ENCODE data around the gene HCK. TPM values are rescaled to one million over a fixed set of nuclear protein-coding genes. Genes with fewer than 3 reads are reported as not detected.

HCK gene
- total RNA-seq, 1 donor from 2014 or later: 0.34 TPM

DNA sequence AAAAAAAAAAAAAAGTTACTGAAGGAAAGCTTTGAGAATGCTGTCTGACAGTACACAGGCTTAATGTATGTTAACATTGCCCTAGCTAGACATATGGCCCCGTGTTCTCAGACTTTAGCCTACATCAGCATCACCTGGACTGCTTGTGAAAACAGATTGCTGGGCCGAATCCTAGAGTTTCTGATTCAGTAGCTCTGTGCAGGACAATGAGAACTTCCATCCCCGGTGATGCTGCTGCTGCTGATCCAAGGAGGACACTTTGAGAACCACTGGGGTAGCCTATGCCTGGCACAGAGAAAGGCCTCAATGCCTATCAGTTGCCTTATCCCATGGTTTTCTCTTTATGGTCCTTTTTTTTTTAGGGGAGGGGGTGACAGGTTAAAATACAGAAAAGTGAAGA is 1.6 kb downstream of the HCK start:
- DNase-seq (ENCODE audit: low read depth) (no peak), FAIRE-seq (no peak)
- Histone ChIP-seq H3K36me3 (ENCODE audit: insufficient read depth, low read length) (no peaks in the 10 kb centered on the region), H3K4me3 (ENCODE audit: insufficient read depth, low read depth, low read length) (no peak overlapping the region), H3K27ac (ENCODE audit: low read depth, low read length) (no peak overlapping the region), H4K20me1 (ENCODE audit: insufficient read depth, low read length) (no peaks in the 10 kb centered on the region), H3K9ac (ENCODE audit: low read length) (no peak overlapping the region), H3K9me3 (ENCODE audit: insufficient read depth, low read depth, low read length) (no peaks in the 10 kb centered on the region), H3K79me2 (ENCODE audit: insufficient read depth, low read length) (no peaks in the 10 kb centered on the region), H2AFZ (ENCODE audit: low read depth, low read length) (no peak overlapping the region), H3K4me2 (ENCODE audit: low read length) (no peak overlapping the region), H3K4me1 (ENCODE audit: insufficient read depth, low read length) (no peaks in the 10 kb centered on the region), H3K27me3 (ENCODE audit: insufficient read depth, low read length) (peaks cover 59% of the 10 kb centered on the region)
- Mint-ChIP-seq H3K27me3 (ENCODE audit: low read depth, unreplicated experiment) (peaks cover 58% of the 10 kb centered on the region), H3K27ac (ENCODE audit: unreplicated experiment) (no peak overlapping the region), H3K4me3 (ENCODE audit: unreplicated experiment) (no peak overlapping the region), H3K36me3 (ENCODE audit: low read depth, unreplicated experiment) (peaks cover 3% of the 10 kb centered on the region), H3K4me1 (ENCODE audit: low read depth, unreplicated experiment) (no peaks in the 10 kb centered on the region), H3K9me3 (ENCODE audit: unreplicated experiment) (peaks cover 14% of the 10 kb centered on the region)
- TF ChIP-seq CTCF (IDR thresholded peaks at IDR 0.05; ENCODE audit: insufficient read depth, low read depth, low read length): no peak
- no peak for TF ChIP-seq EZH2 (IDR thresholded peaks at IDR 0.05; ENCODE audit: insufficient read depth, low read length)

DNA sequence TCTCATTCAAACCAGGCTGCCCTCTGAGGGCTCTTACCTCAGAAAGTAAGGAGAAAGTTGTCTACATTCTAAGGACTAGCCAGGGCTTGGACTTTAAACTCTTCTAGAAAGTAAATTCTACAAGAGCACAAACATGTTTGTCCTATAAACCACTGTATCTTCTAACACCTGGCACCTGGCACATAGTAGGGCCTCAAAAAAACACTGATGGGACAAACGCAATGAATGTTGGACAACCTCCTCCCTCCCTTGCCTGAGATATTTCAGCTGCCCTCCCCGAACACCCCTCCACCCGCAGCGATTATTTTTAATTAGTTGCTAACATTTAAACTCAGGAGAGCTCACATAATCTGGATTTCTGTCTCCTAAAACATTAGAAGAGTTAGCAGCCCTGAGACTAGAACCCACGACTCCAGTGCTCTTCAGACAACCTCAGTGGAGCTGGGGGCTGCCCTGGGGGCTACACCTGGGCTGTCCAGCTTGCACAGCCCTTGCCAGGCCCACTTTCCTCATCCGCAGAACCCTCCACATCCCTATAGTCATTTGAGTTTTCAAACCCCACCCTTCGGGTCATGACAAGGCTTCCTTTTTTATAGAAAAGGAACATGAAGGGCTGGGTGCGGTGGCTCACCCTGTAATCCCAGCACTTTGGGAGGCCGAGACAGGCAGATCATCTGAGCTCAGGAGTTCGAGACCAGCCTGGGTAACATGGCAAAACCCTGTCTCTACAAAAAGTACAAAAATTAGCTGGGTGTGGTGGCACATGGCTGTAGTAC is 4.9 kb downstream of the HCK start:
- Mint-ChIP-seq H3K27ac (ENCODE audit: unreplicated experiment) (no peak overlapping the region), H3K36me3 (ENCODE audit: low read depth, unreplicated experiment) (peaks cover 4% of the 10 kb centered on the region), H3K27me3 (ENCODE audit: low read depth, unreplicated experiment) (peaks cover 55% of the 10 kb centered on the region), H3K4me3 (ENCODE audit: unreplicated experiment) (no peak overlapping the region), H3K4me1 (ENCODE audit: low read depth, unreplicated experiment) (peaks cover 2% of the 10 kb centered on the region), H3K9me3 (ENCODE audit: unreplicated experiment) (peaks cover 9% of the 10 kb centered on the region)
- Histone ChIP-seq H3K27me3 (ENCODE audit: insufficient read depth, low read length) (peaks cover 42% of the 10 kb centered on the region), H2AFZ (ENCODE audit: low read depth, low read length) (no peak overlapping the region), H3K9ac (ENCODE audit: low read length) (no peak overlapping the region), H3K4me3 (ENCODE audit: insufficient read depth, low read depth, low read length) (no peak overlapping the region), H3K36me3 (ENCODE audit: insufficient read depth, low read length) (no peaks in the 10 kb centered on the region), H3K9me3 (ENCODE audit: insufficient read depth, low read depth, low read length) (no peaks in the 10 kb centered on the region), H4K20me1 (ENCODE audit: insufficient read depth, low read length) (no peaks in the 10 kb centered on the region), H3K4me2 (ENCODE audit: low read length) (no peak overlapping the region), H3K79me2 (ENCODE audit: insufficient read depth, low read length) (no peaks in the 10 kb centered on the region), H3K27ac (ENCODE audit: low read depth, low read length) (no peak overlapping the region), H3K4me1 (ENCODE audit: insufficient read depth, low read length) (no peaks in the 10 kb centered on the region)
- FAIRE-seq (no peak), DNase-seq (ENCODE audit: low read depth) (no peak)
- TF ChIP-seq EZH2 (IDR thresholded peaks at IDR 0.05; ENCODE audit: insufficient read depth, low read length) (no peak), CTCF (IDR thresholded peaks at IDR 0.05; ENCODE audit: insufficient read depth, low read depth, low read length) (no peak)

DNA sequence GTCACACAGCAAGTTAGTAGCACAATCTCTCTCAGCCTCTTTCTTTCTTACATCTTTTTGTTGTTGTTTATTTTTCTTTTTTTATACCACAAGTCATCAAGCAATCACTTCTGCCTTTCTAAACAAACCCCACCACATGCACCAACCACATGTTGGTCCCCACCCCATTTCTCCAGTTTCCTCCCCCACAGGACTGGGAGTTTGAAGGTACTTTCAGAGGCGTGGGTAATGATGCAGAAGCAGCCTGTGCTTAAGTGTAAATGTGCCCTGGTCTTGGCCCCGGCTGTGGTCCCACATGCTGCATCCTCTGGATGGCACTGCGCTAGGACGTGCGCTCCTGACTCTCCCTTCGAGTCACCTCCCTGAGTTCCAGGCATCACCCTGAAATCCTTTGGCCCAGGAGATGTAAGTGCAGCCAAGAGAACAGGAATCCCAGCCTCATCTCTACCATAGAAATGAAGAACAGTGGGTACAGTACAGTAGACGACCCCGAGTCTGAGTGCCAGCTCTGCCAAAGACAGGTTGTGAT is 5.7 kb downstream of the HCK start:
- no peak for TF ChIP-seq CTCF (IDR thresholded peaks at IDR 0.05; ENCODE audit: insufficient read depth, low read depth, low read length)
- TF ChIP-seq EZH2 (IDR thresholded peaks at IDR 0.05; ENCODE audit: insufficient read depth, low read length): no peak
- H3K36me3 ChIP-seq (ENCODE audit: insufficient read depth, low read length): no peaks in the 10 kb centered on the region
- no peaks in the 10 kb centered on the region for H3K9me3 ChIP-seq (ENCODE audit: insufficient read depth, low read depth, low read length)
- H3K4me3 Mint-ChIP-seq (ENCODE audit: unreplicated experiment): no peak overlapping the region
- FAIRE-seq (no peak), DNase-seq (ENCODE audit: low read depth) (no peak)
- peaks cover 58% of the 10 kb centered on the region for H3K27me3 Mint-ChIP-seq (ENCODE audit: low read depth, unreplicated experiment)
- H3K27ac ChIP-seq (ENCODE audit: low read depth, low read length): no peak overlapping the region
- H4K20me1 ChIP-seq (ENCODE audit: insufficient read depth, low read length): no peaks in the 10 kb centered on the region
- no peak overlapping the region for H2AFZ ChIP-seq (ENCODE audit: low read depth, low read length)
- H3K9me3 Mint-ChIP-seq (ENCODE audit: unreplicated experiment): peaks cover 6% of the 10 kb centered on the region
- H3K27ac Mint-ChIP-seq (ENCODE audit: unreplicated experiment): no peak overlapping the region
- peaks cover 3% of the 10 kb centered on the region for H3K36me3 Mint-ChIP-seq (ENCODE audit: low read depth, unreplicated experiment)
- no peak overlapping the region for H3K4me3 ChIP-seq (ENCODE audit: insufficient read depth, low read depth, low read length)
- H3K9ac ChIP-seq (ENCODE audit: low read length): no peak overlapping the region
- H3K79me2 ChIP-seq (ENCODE audit: insufficient read depth, low read length): no peaks in the 10 kb centered on the region
- H3K4me1 Mint-ChIP-seq (ENCODE audit: low read depth, unreplicated experiment): peaks cover 2% of the 10 kb centered on the region
- H3K4me1 ChIP-seq (ENCODE audit: insufficient read depth, low read length): no peaks in the 10 kb centered on the region
- H3K27me3 ChIP-seq (ENCODE audit: insufficient read depth, low read length): peaks cover 37% of the 10 kb centered on the region
- H3K4me2 ChIP-seq (ENCODE audit: low read length): no peak overlapping the region
